Effector memory CD4-positive, alpha-beta T cell (primary cell): Measurements from ENCODE around the gene ADAM33.

ENCODE experiments used
- DNase-seq, 3 donors: peaks; one replicate each; pipeline ENCODE4 v3.0.0-alpha.2; 2020
- H3K27ac ChIP-seq: 2 replicates; pipeline ENCODE4 v1.7.0; 2013; ENCODE audit warnings: mild to moderate bottlenecking, low read length, moderate library complexity; ENCODE audit not compliant: insufficient read depth, poor library complexity, severe bottlenecking
- H3K27me3 ChIP-seq: replicated peaks from 2 replicates; pipeline ENCODE4 v1.7.0; 2013; ENCODE audit warnings: mild to moderate bottlenecking, low read length; ENCODE audit not compliant: insufficient read depth, control insufficient read depth, poor library complexity, severe bottlenecking
- H3K36me3 ChIP-seq: 2 replicates; pipeline ENCODE4 v1.7.0; 2013; ENCODE audit warnings: mild to moderate bottlenecking, low read length, moderate library complexity; ENCODE audit not compliant: control insufficient read depth, insufficient read depth
- H3K4me1 ChIP-seq: 2 replicates; pipeline ENCODE4 v1.7.0; 2013; ENCODE audit warnings: low read length, mild to moderate bottlenecking; ENCODE audit not compliant: control insufficient read depth, insufficient read depth, poor library complexity, severe bottlenecking
- H3K4me3 ChIP-seq: 2 replicates; pipeline ENCODE4 v1.7.0; 2013; ENCODE audit warnings: low read length, low read depth, mild to moderate bottlenecking; ENCODE audit not compliant: insufficient read depth, poor library complexity, severe bottlenecking
- H3K9me3 ChIP-seq: 2 replicates; pipeline ENCODE4 v1.7.0; 2013; ENCODE audit warnings: mild to moderate bottlenecking, low read length, moderate library complexity; ENCODE audit not compliant: control insufficient read depth

Gene ADAM33

DNA sequence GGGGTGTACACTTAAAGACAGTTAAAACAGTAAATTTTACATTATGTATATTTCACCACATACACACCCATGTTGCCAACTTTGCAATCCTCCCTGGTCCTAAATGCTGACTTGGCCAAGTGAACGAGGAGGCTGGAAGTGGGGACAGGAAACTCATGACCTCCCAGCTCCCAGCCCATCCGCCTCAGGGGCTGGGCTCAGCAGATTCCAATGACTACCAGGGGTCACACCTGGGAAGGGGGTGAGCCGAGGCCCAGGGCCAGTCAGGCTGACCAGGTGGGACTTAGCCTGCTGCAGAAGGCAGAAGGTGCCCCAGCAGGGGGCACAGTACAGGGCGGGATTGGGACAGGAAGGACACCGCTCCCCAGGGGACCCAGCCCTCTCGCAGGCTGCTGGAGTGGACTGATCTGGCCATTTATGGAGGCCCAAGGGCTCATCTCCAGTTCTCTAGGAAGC lies 28.2 kb upstream of the ADAM33 start:
- Histone ChIP-seq H3K27ac (no peak overlapping the region), H3K36me3 (no peaks in the 10 kb centered on the region), H3K9me3 (no peaks in the 10 kb centered on the region), H3K27me3 (no peaks in the 10 kb centered on the region), H3K4me1 (no peaks in the 10 kb centered on the region), H3K4me3 (no peak overlapping the region)
- no peak for DNase-seq

GRCh38 chr20:3707508-3707899 lies 25.7 kb upstream of the ADAM33 start:
- Histone ChIP-seq H3K4me1 (no peaks in the 10 kb centered on the region), H3K27me3 (no peaks in the 10 kb centered on the region), H3K27ac (no peak overlapping the region), H3K9me3 (no peaks in the 10 kb centered on the region), H3K4me3 (no peak overlapping the region), H3K36me3 (no peaks in the 10 kb centered on the region)
- DNase-seq: no peak

DNA sequence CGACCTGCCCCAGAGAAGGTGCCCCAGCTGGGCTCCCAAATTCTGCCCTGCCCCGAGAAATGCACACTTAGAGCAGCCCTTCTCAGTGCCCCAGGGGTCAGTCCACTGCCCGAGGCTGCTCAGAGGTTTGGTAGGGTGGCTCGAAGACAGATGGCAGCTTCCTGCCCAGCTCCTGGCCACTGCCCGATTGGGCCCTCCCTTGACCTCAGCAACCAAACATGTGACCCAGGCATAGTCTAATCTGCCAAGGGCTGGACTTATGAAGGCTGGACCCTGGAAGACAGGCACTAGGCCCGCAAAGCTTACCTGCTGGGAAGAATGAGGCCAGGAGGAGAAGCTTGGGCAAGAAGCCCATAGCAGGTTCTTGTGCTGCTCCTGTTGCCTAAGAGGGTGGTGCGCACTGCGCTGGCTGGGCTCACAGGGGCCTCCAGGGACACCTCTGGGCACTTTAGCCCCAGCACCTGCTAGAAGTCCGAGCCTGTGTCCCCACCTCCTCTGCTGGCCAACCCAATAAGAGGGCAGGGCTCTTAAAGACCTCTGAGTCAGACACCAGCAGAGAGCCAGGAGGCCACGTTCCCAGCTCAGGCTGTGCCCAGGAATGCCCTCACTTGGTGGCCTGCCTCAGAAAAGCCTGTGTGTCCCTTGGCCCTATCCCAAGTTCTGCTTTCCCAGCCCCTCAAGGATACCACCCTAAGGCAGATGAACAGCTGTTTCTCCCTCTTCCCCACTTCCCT lies 25.1 kb upstream of the ADAM33 start:
- Histone ChIP-seq H3K27me3 (no peaks in the 10 kb centered on the region), H3K27ac (no peak overlapping the region), H3K4me1 (no peaks in the 10 kb centered on the region), H3K9me3 (no peaks in the 10 kb centered on the region), H3K4me3 (no peak overlapping the region), H3K36me3 (no peaks in the 10 kb centered on the region)
- no peak for DNase-seq

- H3K4me3 ChIP-seq: no peak overlapping the region
These were observed 24.3 kb upstream of the ADAM33 start for GRCh38 chr20:3705970-3706739.

GRCh38 chr20:3705491-3705969 lies 23.7 kb upstream of the ADAM33 start:
- Histone ChIP-seq H3K9me3 (no peaks in the 10 kb centered on the region), H3K27me3 (no peaks in the 10 kb centered on the region), H3K36me3 (no peaks in the 10 kb centered on the region), H3K4me1 (no peaks in the 10 kb centered on the region), H3K27ac (no peak overlapping the region), H3K4me3 (no peak overlapping the region)
- no peak for DNase-seq

More at GRCh38 chr20:3705970-3706739, 24.3 kb upstream of the ADAM33 start:
- DNase-seq: no peak
- Histone ChIP-seq H3K36me3 (no peaks in the 10 kb centered on the region), H3K9me3 (no peaks in the 10 kb centered on the region), H3K4me1 (no peaks in the 10 kb centered on the region), H3K27ac (no peak overlapping the region), H3K27me3 (no peaks in the 10 kb centered on the region)

- H3K4me3 ChIP-seq: no peak overlapping the region
- H3K27ac ChIP-seq: no peak overlapping the region
- DNase-seq: no peak
- H3K9me3 ChIP-seq: no peaks in the 10 kb centered on the region
- H3K4me1 ChIP-seq: no peaks in the 10 kb centered on the region
- H3K27me3 ChIP-seq: no peaks in the 10 kb centered on the region
- H3K36me3 ChIP-seq: no peaks in the 10 kb centered on the region
These were observed 22.3 kb upstream of the ADAM33 start for GRCh38 chr20:3704087-3704486.

GRCh38 chr20:3702611-3703391 lies 21.0 kb upstream of the ADAM33 start:
- Histone ChIP-seq H3K4me1 (no peaks in the 10 kb centered on the region), H3K27ac (no peak overlapping the region), H3K9me3 (no peaks in the 10 kb centered on the region), H3K4me3 (no peak overlapping the region), H3K36me3 (no peaks in the 10 kb centered on the region), H3K27me3 (no peaks in the 10 kb centered on the region)
- no peak for DNase-seq

GRCh38 chr20:3701061-3701998 lies 19.5 kb upstream of the ADAM33 start:
- H3K4me3 ChIP-seq: no peak overlapping the region
- no peak overlapping the region for H3K27ac ChIP-seq
- H3K27me3 ChIP-seq: no peaks in the 10 kb centered on the region
- H3K9me3 ChIP-seq: no peaks in the 10 kb centered on the region
- no peaks in the 10 kb centered on the region for H3K4me1 ChIP-seq
- no peaks in the 10 kb centered on the region for H3K36me3 ChIP-seq
- DNase-seq: no peak

DNA sequence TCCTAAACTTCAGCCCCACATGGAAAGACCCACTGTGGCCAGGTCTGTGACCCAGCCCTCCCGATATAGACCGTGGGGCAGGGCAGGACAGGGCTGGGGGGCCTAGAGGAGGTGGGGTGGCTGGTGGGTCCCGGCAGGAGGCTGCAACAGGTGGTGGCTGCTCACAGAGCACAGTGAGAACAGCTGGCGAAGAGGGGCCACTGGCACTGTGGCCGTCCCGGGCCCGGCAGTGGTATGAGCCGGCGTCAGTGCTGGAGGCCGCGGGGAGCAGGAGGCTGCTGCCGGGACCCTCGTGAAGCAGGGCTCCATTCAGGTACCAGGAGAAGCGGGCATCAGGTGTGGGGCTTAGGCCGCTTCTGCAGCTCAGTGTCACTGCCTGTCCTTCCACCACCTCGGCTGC lies 17.2 kb upstream of the ADAM33 start:
- H3K27me3 ChIP-seq: no peaks in the 10 kb centered on the region
- no peaks in the 10 kb centered on the region for H3K4me1 ChIP-seq
- H3K27ac ChIP-seq: no peak overlapping the region
- DNase-seq: no peak
- no peaks in the 10 kb centered on the region for H3K36me3 ChIP-seq
- no peak overlapping the region for H3K4me3 ChIP-seq
- H3K9me3 ChIP-seq: no peaks in the 10 kb centered on the region
